GM19351 (cell line): ENCODE results near the gene LRRC8C.
"Not testable (repeated sequence)": the region's sequence is repeated elsewhere in the genome, so short reads cannot be mapped to it uniquely, and the experiment has no call there.

ENCODE experiments used
- ATAC-seq: cut with Tn5 transposase; IDR thresholded peaks from one replicate; pipeline ENCODE4 v1.9.1; 2021; ENCODE audit warnings: mild to moderate bottlenecking, moderate library complexity; ENCODE audit not compliant: unreplicated experiment

LRRC8C gene

GRCh38 chr1:89701746-89702241, 68.9 kb downstream of the LRRC8C start:
- ATAC-seq: no peak

- ATAC-seq: no peak
Measured at GRCh38 chr1:89702520-89703045, 69.7 kb downstream of the LRRC8C start.

- no peak for ATAC-seq
Measured at GRCh38 chr1:89703469-89703868, 70.5 kb downstream of the LRRC8C start.

- ATAC-seq: no peak
Measured at GRCh38 chr1:89704014-89704413, 71.1 kb downstream of the LRRC8C start.

- ATAC-seq: not testable (repeated sequence)
Measured at GRCh38 chr1:89704885-89705284, 72.0 kb downstream of the LRRC8C start.

GRCh38 chr1:89705901-89706699, 73.2 kb downstream of the LRRC8C start:
- peak; percentile 76 for ATAC-seq

GRCh38 chr1:89706700-89707012, 73.7 kb downstream of the LRRC8C start:
- peak; percentile 36 for ATAC-seq

GRCh38 chr1:89708751-89709375, 75.9 kb downstream of the LRRC8C start:
- ATAC-seq: no peak

- ATAC-seq: no peak
Measured at GRCh38 chr1:89710498-89711139, 77.7 kb downstream of the LRRC8C start.

GRCh38 chr1:89711140-89711778, 78.3 kb downstream of the LRRC8C start:
- no peak for ATAC-seq

- ATAC-seq: no peak
Measured at GRCh38 chr1:89712420-89712819, 79.5 kb downstream of the LRRC8C start.

GRCh38 chr1:89715677-89716076, 82.8 kb downstream of the LRRC8C start:
- ATAC-seq: no peak

- ATAC-seq: peak; percentile 92
Measured at GRCh38 chr1:89719502-89720306, 86.8 kb downstream of the LRRC8C start.

- ATAC-seq: no peak
Measured at GRCh38 chr1:89720839-89721238, 87.9 kb downstream of the LRRC8C start.

- no peak for ATAC-seq
Measured at GRCh38 chr1:89721351-89721750, 88.4 kb downstream of the LRRC8C start.

GRCh38 chr1:89723144-89723543, 90.2 kb downstream of the LRRC8C start:
- no peak for ATAC-seq

GRCh38 chr1:89723863-89724262, 90.9 kb downstream of the LRRC8C start:
- no peak for ATAC-seq

GRCh38 chr1:89724369-89725010, 91.6 kb downstream of the LRRC8C start:
- peak; percentile 86 for ATAC-seq

- no peak for ATAC-seq
Measured at GRCh38 chr1:89725011-89725370, 92.1 kb downstream of the LRRC8C start.

- ATAC-seq: no peak
Measured at GRCh38 chr1:89725631-89726030, 92.7 kb downstream of the LRRC8C start.
